A549 (cell line): ENCODE results near the gene COBL. TPM values are rescaled to one million over a fixed set of nuclear protein-coding genes. Genes with fewer than 3 reads are reported as not detected.
A peak's percentile ranks its signal among the peaks of the same experiment; 100 is the strongest.

Source experiments
- ATAC-seq, 2 experiments: fragments of 200-7000 bp in 1 of 2; fragments of >200 bp in 1 of 2; cut with Nextera tagmentation in 1 of 2; cut with Tn5 transposase in 1 of 2; 3 replicates each; pipeline versions ENCODE4 v1.8.0 to v1.9.1; 2018 to 2020; ENCODE audit warnings: mild to moderate bottlenecking in 1 of 2, moderate library complexity in 1 of 2
- CTCF ChIA-PET: fragments of 300-600 bp; sonication (Branson Sonifier 250); formaldehyde crosslinking; extraction: SDS; loops from one replicate; lab custom pipeline; 2021; ENCODE audit warnings: antibody characterized with exemption, inconsistent platforms; lab: Yijun Ruan, JAX
- POLR2A ChIA-PET: fragments of 350-600 bp; formaldehyde crosslinking; extraction: SDS; loops from one replicate; lab custom pipeline; 2021; ENCODE audit warnings: antibody characterized with exemption, inconsistent platforms; lab: Yijun Ruan, JAX
- DNase-seq, 2 experiments: peaks; one replicate each; pipeline versions ENCODE4 v3.0.0 to v3.0.0-alpha.2; 2011 to 2016; ENCODE audit warnings: low read depth in 1 of 2, low spot score in 1 of 2
- FAIRE-seq: peaks from 2 replicates; lab custom pipeline; 2011; peaks lifted over from hg19 to GRCh38; lab: Jason Lieb, UNC
- H3K27ac ChIP-seq, 2 experiments: fragments of >200 bp; sonication (Bioruptor Twin); formaldehyde crosslinking; 3 replicates each; pipeline ENCODE4 v1.5.1; 2016 to 2017
- H3K4me1 ChIP-seq: fragments of >200 bp; sonication (Bioruptor Twin); formaldehyde crosslinking; 3 replicates; pipeline ENCODE4 v1.6.1; 2016
- H3K4me2 ChIP-seq: fragments of >200 bp; sonication (Bioruptor Twin); formaldehyde crosslinking; 3 replicates; pipeline ENCODE4 v1.6.1; 2016
- H3K4me3 ChIP-seq: fragments of >200 bp; sonication (Bioruptor Twin); formaldehyde crosslinking; 3 replicates; pipeline ENCODE4 v1.5.1; 2016
- H3K9me3 ChIP-seq: fragments of >200 bp; sonication (Bioruptor Twin); formaldehyde crosslinking; 3 replicates; pipeline ENCODE4 v1.6.1; 2016
- BCL3 ChIP-seq: fragments of >200 bp; sonication (Bioruptor Twin); formaldehyde crosslinking; IDR thresholded peaks from 3 replicates; pipeline ENCODE4 v1.6.1; 2016
- BHLHE40 ChIP-seq: IDR thresholded peaks from 2 replicates; pipeline ENCODE4 v1.6.1; 2012; ENCODE audit warnings: low read depth, low read length, inconsistent platforms
- CBX8 ChIP-seq: fragments of 200-600 bp; sonication (generic); IDR thresholded peaks from 2 replicates; pipeline ENCODE4 v1.6.1; 2016
- CTCF ChIP-seq: fragments of >200 bp; sonication (Bioruptor Twin); formaldehyde crosslinking; IDR thresholded peaks from 3 replicates; pipeline ENCODE4 v1.5.1; 2016
- E2F6 ChIP-seq: IDR thresholded peaks from 2 replicates; pipeline ENCODE4 v1.6.1; 2012; ENCODE audit warnings: low read depth, borderline replicate concordance
- EP300 ChIP-seq, 2 experiments: fragments of >200 bp; sonication (Bioruptor Twin); formaldehyde crosslinking; IDR thresholded peaks; 2 replicates in 1 of 2; 3 replicates in 1 of 2; pipeline ENCODE4 v1.6.1; 2016 to 2017
- ESRRA ChIP-seq: fragments of 150-350 bp; IDR thresholded peaks from 2 replicates; pipeline ENCODE4 v1.6.1; 2014; ENCODE audit warnings: mild to moderate bottlenecking, low read length, borderline replicate concordance
- FOSL2 ChIP-seq, 2 experiments: fragments of 450-650 bp in 1 of 2; fragments of >200 bp in 1 of 2; sonication (Bioruptor Twin) in 1 of 2; formaldehyde crosslinking; IDR thresholded peaks; 2 replicates each; pipeline versions ENCODE4 v1.5.0 to v1.6.1; 2016 to 2020; ENCODE audit warnings: mild to moderate bottlenecking in 1 of 2, moderate library complexity in 1 of 2
- GATA3 ChIP-seq: IDR thresholded peaks from 2 replicates; pipeline ENCODE4 v1.6.1; 2012; ENCODE audit warnings: borderline replicate concordance
- HDAC2 ChIP-seq: fragments of 200-600 bp; sonication (generic); IDR thresholded peaks from 2 replicates; pipeline ENCODE4 v1.6.1; 2016
- HEYL ChIP-seq: fragments of 250-450 bp; sonication (Bioruptor Pico); IDR thresholded peaks from 2 replicates; pipeline ENCODE4 v1.8.0; 2021; ENCODE audit warnings: mild to moderate bottlenecking, moderate library complexity
- HOXA7 ChIP-seq: fragments of 250-450 bp; sonication (Bioruptor Pico); IDR thresholded peaks from 2 replicates; pipeline ENCODE4 v1.5.0; 2020; ENCODE audit warnings: mild to moderate bottlenecking, moderate library complexity
- JUN ChIP-seq, 2 experiments: fragments of >200 bp; sonication (Bioruptor Twin); formaldehyde crosslinking; IDR thresholded peaks; 2 replicates in 1 of 2; 3 replicates in 1 of 2; pipeline ENCODE4 v1.6.1; 2016 to 2017
- JUNB ChIP-seq: fragments of >200 bp; sonication (Bioruptor Twin); formaldehyde crosslinking; IDR thresholded peaks from 2 replicates; pipeline ENCODE4 v1.6.1; 2016
- MAFK ChIP-seq: fragments of 450-650 bp; IDR thresholded peaks from 2 replicates; pipeline ENCODE4 v1.6.1; 2014; ENCODE audit not compliant: partially characterized antibody
- MAX ChIP-seq: IDR thresholded peaks from 2 replicates; pipeline ENCODE4 v1.6.1; 2012
- MAZ ChIP-seq: fragments of 150-350 bp; IDR thresholded peaks from 2 replicates; pipeline ENCODE4 v1.6.1; 2014; ENCODE audit warnings: antibody characterized with exemption, low read depth, low read length, borderline replicate concordance
- MYC ChIP-seq: IDR thresholded peaks from 2 replicates; pipeline ENCODE4 v1.6.1; 2012; ENCODE audit warnings: mild to moderate bottlenecking, inconsistent platforms, low read length, improper control_type of control experiment, borderline replicate concordance
- NFE2L2 ChIP-seq: fragments of 150-350 bp; conservative IDR thresholded peaks from 2 replicates; pipeline ENCODE4 v1.6.1; 2014; ENCODE audit warnings: low read length
- NPAS2 ChIP-seq: fragments of 250-450 bp; sonication (Bioruptor Pico); IDR thresholded peaks from 2 replicates; pipeline ENCODE4 v1.8.0; 2022; ENCODE audit warnings: mild to moderate bottlenecking, moderate library complexity, borderline replicate concordance
- POLR2A ChIP-seq: IDR thresholded peaks from 2 replicates; pipeline ENCODE4 v1.6.1; 2012; ENCODE audit warnings: mild to moderate bottlenecking, low read length
- RAD21 ChIP-seq, 2 experiments: fragments of >200 bp in 1 of 2; sonication (Bioruptor Twin) in 1 of 2; formaldehyde crosslinking in 1 of 2; IDR thresholded peaks in 1 of 2; conservative IDR thresholded peaks in 1 of 2; 2 replicates in 1 of 2; 3 replicates in 1 of 2; pipeline ENCODE4 v1.6.1; 2012 to 2018; ENCODE audit warnings: inconsistent platforms in 1 of 2
- RCOR1 ChIP-seq: fragments of 150-350 bp; IDR thresholded peaks from 2 replicates; pipeline ENCODE4 v1.6.1; 2014; ENCODE audit warnings: antibody characterized with exemption, low read length, low read depth
- RFX5 ChIP-seq: fragments of 450-650 bp; IDR thresholded peaks from 2 replicates; pipeline ENCODE4 v1.7.1; 2014; ENCODE audit warnings: antibody characterized with exemption, mild to moderate bottlenecking, moderate library complexity
- RNF2 ChIP-seq: fragments of 200-600 bp; sonication (generic); IDR thresholded peaks from 2 replicates; pipeline ENCODE4 v1.6.1; 2016; ENCODE audit warnings: low read depth, mild to moderate bottlenecking, antibody characterized with exemption, moderate library complexity, borderline replicate concordance
- SMC3 ChIP-seq: fragments of >200 bp; sonication (Bioruptor Twin); formaldehyde crosslinking; IDR thresholded peaks from 3 replicates; pipeline ENCODE4 v1.6.1; 2018; ENCODE audit warnings: inconsistent platforms
- TP53 ChIP-seq: fragments of 250-450 bp; sonication (Bioruptor Pico); IDR thresholded peaks from 2 replicates; pipeline ENCODE4 v1.5.0; 2021; ENCODE audit warnings: mild to moderate bottlenecking, moderate library complexity
- USF2 ChIP-seq: fragments of 450-650 bp; IDR thresholded peaks from 2 replicates; pipeline ENCODE4 v1.6.1; 2014; ENCODE audit warnings: antibody characterized with exemption
- ZC3H11A ChIP-seq: fragments of 450-650 bp; IDR thresholded peaks from 2 replicates; pipeline ENCODE4 v1.6.1; 2014; ENCODE audit warnings: antibody characterized with exemption, mild to moderate bottlenecking
- ZNF302 ChIP-seq: fragments of 250-450 bp; sonication (Bioruptor Pico); IDR thresholded peaks from 2 replicates; pipeline ENCODE4 v1.9.0; 2021; ENCODE audit warnings: inconsistent platforms, mild to moderate bottlenecking, moderate library complexity
- ZSCAN20 ChIP-seq: fragments of 250-450 bp; sonication (Bioruptor Pico); IDR thresholded peaks from 2 replicates; pipeline ENCODE4 v1.8.0; 2022; ENCODE audit warnings: mild to moderate bottlenecking, moderate library complexity
- WGBS: methylation state at CpG from one replicate; pipeline ENCODE4 v1.1.6; 2017; ENCODE audit errors: missing lambda C conversion rate; 5-methylcytosine and 5-hydroxymethylcytosine counted together
- polyA plus RNA-seq, 4 experiments: library from polyadenylated mRNA; depleted of rRNA in 3 of 4; stranded (reverse); fragments of >200 nt; fragmentation: RNase III in 1 of 4; extraction: RNeasy Plus Mini Kit Qiagen cat#74134 plus additional on column Dnase treatment in 1 of 4; gene quantifications; 2 replicates in 3 of 4; 3 replicates in 1 of 4; pipeline ENCODE4 v1.2.3, GENCODE V29; 2011 to 2017

The COBL gene
- polyA plus RNA-seq, 2 of the 4 experiments (the other 2 are of a cell fraction): 1.5 to 7.4 TPM

DNA sequence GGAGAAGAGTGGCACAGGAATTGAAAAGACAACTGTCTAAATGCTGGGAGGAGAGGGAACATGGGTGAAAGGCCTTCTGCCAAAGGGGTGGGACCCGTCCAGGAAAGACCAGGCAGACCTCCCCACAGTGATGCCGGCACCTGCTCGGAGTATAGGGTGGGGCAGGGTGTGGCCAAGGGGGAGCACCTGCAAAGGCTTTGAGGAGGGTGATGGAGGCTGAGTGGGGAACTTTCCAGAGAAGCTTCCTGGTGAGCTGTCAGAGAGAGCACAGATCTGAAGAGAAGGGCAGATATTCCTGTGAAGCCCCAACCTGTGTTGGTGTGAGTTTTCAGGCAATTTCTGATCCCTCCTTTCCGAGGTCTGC lies 270.5 kb downstream of the COBL start:
- ChIA-PET POLR2A (no interaction called here), CTCF (interaction anchor here (1.0 to 1.5 kb wide), 6 partner anchors 9 to 578 kb away, joined by 3 to 6 read pairs (median 4); no protein-coding TSS in a partner anchor)
- FAIRE-seq (no peak), ATAC-seq (peak; percentile 48 to 55), DNase-seq (no peak)
- H3K4me3 ChIP-seq: no peak overlapping the region
- 51% methylated on average over 4 of the region's 4 CpGs for WGBS
- peaks cover 15% of the 10 kb centered on the region for H3K4me1 ChIP-seq
- peak overlapping the region; percentile 53 for H3K4me2 ChIP-seq
- H3K9me3 ChIP-seq: no peaks in the 10 kb centered on the region
- peak overlapping the region; percentile 34 to 63; a peak in 4 of 6 replicates for H3K27ac ChIP-seq
- no peak for TF ChIP-seq CTCF
- TF ChIP-seq ZC3H11A: no peak
- no peak for TF ChIP-seq HOXA7 (CRISPR knock-in tag)
- no peak for TF ChIP-seq RFX5
- no peak for TF ChIP-seq HEYL (CRISPR knock-in tag)
- no peak for TF ChIP-seq GATA3
- no peak for TF ChIP-seq ZSCAN20 (CRISPR knock-in tag)
- no peak for TF ChIP-seq HDAC2
- no peak for TF ChIP-seq MAFK
- TF ChIP-seq NPAS2 (CRISPR knock-in tag): no peak
- TF ChIP-seq NFE2L2: no peak
- no peak for TF ChIP-seq ESRRA
- TF ChIP-seq RNF2: no peak
- no peak for TF ChIP-seq RCOR1
- no peak for TF ChIP-seq MAX
- TF ChIP-seq ZNF302 (CRISPR knock-in tag): no peak
- TF ChIP-seq CBX8: no peak

DNA sequence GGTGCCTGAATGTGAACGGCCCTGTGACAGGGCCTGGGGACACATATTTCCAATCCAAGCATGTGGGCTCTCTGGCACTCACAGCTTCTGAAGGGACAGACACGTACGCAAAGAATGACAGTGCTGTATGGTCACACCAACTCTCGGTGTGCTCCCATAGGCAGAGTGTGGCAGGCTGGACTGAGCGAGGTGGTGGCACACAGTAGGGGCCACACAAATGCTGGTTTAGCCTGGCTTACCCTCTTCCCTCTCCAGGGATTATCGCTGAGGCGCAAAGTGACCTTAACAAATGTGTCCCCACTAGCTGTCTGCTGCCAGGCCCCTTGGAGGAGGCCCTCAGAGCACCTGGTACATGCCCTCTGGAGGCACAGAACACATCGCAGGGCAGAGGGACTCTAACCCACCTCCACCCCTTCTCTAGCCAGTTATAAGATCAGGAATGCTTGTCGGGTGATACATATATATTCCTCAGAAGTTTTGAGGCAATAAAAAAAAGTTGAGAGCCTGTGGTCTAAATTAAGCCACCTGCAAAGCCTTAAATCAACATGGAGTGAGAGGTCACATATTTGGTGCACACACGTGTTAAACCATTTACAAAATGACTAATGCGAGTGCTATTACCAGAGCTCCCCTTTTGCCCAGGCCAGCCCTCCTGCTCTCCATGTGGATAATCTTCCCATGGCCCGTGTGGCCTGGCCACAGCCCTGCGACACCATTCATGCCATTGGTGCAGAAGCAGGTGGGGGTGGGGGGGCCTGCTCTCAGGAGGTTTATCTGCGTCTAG lies 271.1 kb downstream of the COBL start:
- no peak overlapping the region for H3K4me3 ChIP-seq
- DNase-seq (peak; percentile 49 to 66), FAIRE-seq (no peak), ATAC-seq (peak; percentile 91)
- H3K9me3 ChIP-seq: no peaks in the 10 kb centered on the region
- 50% methylated on average over 14 of the region's 14 CpGs for WGBS
- H3K27ac ChIP-seq: peak overlapping the region; percentile 39 to 63; a peak in 4 of 6 replicates
- peaks cover 15% of the 10 kb centered on the region for H3K4me1 ChIP-seq
- peak overlapping the region; percentile 53 for H3K4me2 ChIP-seq
- CTCF ChIA-PET: interaction anchor here (0.7 to 1.3 kb wide), 6 partner anchors 10 to 577 kb away, joined by 3 to 5 read pairs (median 3); no protein-coding TSS in a partner anchor
- POLR2A ChIA-PET: interaction anchor here (0.5 kb wide), 1 partner anchor 160 kb away, joined by 3 read pairs; no protein-coding TSS in a partner anchor
- TF ChIP-seq GATA3: peak; percentile 79
- TF ChIP-seq BCL3: 0 out of 3 replicates have a peak, but pooled peaks have one; percentile 46
- TF ChIP-seq JUNB: peak; percentile 89
- TF ChIP-seq MAX: peak; percentile 79
- TF ChIP-seq FOSL2 (IDR thresholded peaks at IDR 0.05): peak; percentile 76
- peak; percentile 81 for TF ChIP-seq FOSL2 (CRISPR knock-in tag; IDR thresholded peaks at IDR 0.05)
- peak; percentile 43 to 55; a peak in 3 of 5 replicates for TF ChIP-seq JUN (IDR thresholded peaks at IDR 0.05)
- no peak for TF ChIP-seq ZC3H11A
- no peak for TF ChIP-seq TP53 (CRISPR knock-in tag)
- TF ChIP-seq HEYL (CRISPR knock-in tag): no peak
- no peak for TF ChIP-seq E2F6
- TF ChIP-seq RAD21 (conservative IDR thresholded peaks at IDR 0.05 in 1 of 2, IDR thresholded peaks at IDR 0.05 in 1 of 2): peak in 1 of 2 experiments; percentile 39; a peak in 2 of 5 replicates
- TF ChIP-seq MAZ: no peak
- TF ChIP-seq USF2: no peak
- peak; percentile 21; the same call in 1 of the 3 replicates for TF ChIP-seq SMC3
- no peak for TF ChIP-seq POLR2A
- peak; percentile 50 to 66; a peak in 2 of 5 replicates for TF ChIP-seq EP300 (IDR thresholded peaks at IDR 0.05)
- TF ChIP-seq BHLHE40: no peak
- 0 out of 2 replicates have a peak, but pooled peaks have one; percentile 18 for TF ChIP-seq MYC
- TF ChIP-seq, all 56 proteins: peak for 10
